ENCODE measurements around the gene RXFP3. TPM values are rescaled to one million over a fixed set of nuclear protein-coding genes. Genes with fewer than 3 reads are reported as not detected.
"Not testable (repeated sequence)": the region's sequence is repeated elsewhere in the genome, so short reads cannot be mapped to it uniquely, and the experiment has no call there.

RXFP3 gene
- total RNA-seq, 1 donor from 2014 or later = not detected

DNA sequence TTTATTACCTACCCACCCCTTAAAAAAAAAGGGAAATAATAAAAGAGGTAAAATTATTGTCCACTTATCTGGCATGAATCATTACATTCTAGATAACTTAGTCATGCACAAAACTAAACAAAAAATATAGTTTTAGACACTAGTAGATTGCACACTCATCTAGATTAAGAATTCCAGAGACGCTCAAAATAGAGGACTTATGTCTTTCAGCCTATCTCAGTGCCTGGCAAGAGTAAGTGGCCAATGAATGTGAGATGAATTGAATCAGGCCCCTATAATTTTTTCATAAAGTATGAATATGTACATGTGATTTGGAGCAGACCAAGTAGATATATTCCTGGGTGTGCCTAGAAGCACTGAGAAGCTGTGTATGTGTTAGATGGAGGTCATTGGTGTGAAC is 2.0 kb upstream of the RXFP3 start:
- DNase-seq (ENCODE audit: low spot score) (no peak), ATAC-seq (no peak)

DNA sequence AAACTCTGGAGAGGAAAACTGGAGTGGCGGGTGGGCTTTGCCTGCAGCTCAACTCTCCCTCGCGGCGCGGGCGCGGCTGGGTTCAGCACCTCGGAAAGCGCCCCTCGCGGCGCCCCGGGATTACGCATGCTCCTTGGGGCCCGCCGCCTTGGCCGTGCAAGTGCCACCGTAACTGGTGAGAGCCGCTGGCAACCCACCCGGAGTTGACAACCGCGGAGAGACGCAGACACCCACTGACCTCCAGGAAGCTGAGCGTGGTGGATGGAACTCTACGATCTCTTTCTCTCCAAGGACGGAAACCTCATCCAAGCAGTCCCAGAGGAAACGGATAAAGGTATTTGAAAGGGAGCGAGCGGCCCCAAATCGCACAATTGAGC is 194 bp upstream of the RXFP3 start:
- DNase-seq (ENCODE audit: low spot score) (peak; percentile 55), ATAC-seq (peak; percentile 85)

DNA sequence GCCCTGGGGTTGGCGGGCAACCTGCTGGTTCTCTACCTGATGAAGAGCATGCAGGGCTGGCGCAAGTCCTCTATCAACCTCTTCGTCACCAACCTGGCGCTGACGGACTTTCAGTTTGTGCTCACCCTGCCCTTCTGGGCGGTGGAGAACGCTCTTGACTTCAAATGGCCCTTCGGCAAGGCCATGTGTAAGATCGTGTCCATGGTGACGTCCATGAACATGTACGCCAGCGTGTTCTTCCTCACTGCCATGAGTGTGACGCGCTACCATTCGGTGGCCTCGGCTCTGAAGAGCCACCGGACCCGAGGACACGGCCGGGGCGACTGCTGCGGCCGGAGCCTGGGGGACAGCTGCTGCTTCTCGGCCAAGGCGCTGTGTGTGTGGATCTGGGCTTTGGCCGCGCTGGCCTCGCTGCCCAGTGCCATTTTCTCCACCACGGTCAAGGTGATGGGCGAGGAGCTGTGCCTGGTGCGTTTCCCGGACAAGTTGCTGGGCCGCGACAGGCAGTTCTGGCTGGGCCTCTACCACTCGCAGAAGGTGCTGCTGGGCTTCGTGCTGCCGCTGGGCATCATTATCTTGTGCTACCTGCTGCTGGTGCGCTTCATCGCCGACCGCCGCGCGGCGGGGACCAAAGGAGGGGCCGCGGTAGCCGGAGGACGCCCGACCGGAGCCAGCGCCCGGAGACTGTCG is 976 bp downstream of the RXFP3 start:
- ATAC-seq (no peak), DNase-seq (ENCODE audit: low spot score) (no peak)

DNA sequence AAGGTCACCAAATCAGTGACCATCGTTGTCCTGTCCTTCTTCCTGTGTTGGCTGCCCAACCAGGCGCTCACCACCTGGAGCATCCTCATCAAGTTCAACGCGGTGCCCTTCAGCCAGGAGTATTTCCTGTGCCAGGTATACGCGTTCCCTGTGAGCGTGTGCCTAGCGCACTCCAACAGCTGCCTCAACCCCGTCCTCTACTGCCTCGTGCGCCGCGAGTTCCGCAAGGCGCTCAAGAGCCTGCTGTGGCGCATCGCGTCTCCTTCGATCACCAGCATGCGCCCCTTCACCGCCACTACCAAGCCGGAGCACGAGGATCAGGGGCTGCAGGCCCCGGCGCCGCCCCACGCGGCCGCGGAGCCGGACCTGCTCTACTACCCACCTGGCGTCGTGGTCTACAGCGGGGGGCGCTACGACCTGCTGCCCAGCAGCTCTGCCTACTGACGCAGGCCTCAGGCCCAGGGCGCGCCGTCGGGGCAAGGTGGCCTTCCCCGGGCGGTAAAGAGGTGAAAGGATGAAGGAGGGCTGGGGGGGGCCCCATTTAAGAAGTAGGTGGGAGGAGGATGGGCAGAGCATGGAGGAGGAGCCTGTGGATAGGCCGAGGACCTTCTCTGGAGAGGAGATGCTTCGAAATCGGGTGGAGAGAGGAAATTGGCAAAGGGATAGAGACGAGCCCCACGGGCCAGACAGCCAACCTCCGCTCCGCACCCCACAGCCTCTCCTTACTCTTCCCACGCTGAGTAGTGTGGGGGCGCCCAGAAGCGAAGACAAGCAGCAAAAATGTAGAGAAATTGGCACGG is 1.7 kb downstream of the RXFP3 start:
- DNase-seq (ENCODE audit: low spot score) = no peak
- no peak for ATAC-seq

DNA sequence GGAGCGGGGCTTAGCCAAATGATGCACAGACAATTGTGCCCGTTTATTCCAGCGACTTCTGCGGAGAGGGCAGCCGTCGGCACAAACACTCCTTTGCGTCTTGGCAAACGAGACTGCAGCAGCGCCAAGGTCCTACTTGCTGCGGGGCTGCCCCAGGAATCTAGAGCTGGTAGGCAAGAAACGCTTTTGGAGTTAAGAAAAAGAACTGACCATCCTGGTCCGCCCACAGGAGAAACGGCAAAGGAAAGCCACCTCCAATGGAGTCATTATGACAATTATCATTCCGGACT is 2.3 kb downstream of the RXFP3 start:
- DNase-seq (ENCODE audit: low spot score) (no peak), ATAC-seq (no peak)

DNA sequence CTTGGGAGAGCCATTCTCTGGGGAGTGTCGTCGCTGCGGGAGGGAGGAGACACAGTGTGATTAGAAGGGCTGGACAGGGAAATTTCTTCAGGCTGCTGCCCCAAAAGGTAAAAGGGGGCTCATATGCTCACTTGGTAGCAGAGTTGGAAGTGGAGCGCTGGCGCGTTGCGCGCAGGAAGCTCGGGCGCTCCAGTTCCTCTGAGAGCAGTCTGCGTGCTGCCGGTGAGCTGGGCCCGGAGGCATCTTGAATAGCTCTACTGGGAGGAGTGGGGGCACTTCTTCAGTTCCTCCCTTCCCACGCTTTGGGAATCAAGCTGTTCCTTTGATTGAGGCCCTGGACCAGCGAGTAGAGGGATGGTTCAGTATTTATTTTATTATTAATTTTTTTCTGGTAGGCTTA is 2.7 kb downstream of the RXFP3 start:
- DNase-seq (ENCODE audit: low spot score) = no peak

DNA sequence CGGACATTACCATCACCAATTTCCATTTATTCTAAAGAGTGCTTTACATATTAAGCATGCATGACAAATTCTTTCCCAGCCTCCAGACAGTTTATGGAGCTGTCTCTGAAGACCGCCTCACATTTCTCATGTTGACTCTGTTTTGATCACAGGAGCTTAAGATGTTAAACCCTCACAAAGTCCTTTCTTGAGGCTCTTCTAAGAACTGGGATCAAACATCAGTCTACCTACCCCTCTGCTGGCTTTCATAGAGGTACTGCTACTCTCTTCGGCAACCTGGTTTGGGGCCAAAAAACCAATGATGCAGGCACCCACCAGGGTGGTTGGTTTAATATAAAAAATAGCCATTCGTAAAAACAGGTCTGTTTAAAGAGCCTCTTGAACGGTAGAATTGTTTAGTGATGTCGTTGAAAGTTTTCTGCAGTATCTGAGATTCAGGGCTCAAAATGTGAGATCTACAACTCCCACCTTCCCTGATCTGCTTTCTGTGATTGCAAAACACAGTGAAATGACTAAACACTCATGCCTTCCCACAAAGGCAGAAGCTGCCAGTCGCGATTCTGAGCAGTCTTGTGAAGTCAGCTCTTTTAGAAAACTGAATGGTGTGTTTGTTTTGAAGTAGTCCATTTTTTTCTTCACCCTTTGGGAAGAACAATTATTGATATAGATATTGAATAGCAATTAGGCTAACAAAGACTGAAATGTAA is 3.5 kb downstream of the RXFP3 start:
- DNase-seq (ENCODE audit: low spot score) (no peak), ATAC-seq (no peak)

More for the DNA sequence above, 2.7 kb downstream of the RXFP3 start:
- ATAC-seq = no peak

DNA sequence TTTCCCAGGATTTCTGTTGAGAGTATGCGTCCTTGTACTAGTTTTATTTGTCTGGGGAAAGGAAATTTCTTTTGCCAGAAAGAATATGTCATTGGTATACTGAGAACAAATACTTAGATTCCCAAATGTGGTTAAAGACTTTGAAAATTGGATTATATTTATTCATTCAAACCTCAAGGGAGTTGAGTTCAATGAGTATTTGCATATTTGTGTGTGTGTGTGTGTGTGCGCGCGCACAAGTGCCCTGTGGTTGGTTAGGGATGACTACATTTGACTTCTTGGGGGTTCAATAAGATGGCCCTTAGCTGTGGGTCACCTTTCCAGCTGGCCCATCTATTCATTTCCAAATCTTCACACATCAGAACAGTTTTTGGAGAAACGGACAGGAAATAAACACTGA is 4.9 kb downstream of the RXFP3 start:
- DNase-seq (ENCODE audit: low spot score) = no peak
- ATAC-seq = no peak

DNA sequence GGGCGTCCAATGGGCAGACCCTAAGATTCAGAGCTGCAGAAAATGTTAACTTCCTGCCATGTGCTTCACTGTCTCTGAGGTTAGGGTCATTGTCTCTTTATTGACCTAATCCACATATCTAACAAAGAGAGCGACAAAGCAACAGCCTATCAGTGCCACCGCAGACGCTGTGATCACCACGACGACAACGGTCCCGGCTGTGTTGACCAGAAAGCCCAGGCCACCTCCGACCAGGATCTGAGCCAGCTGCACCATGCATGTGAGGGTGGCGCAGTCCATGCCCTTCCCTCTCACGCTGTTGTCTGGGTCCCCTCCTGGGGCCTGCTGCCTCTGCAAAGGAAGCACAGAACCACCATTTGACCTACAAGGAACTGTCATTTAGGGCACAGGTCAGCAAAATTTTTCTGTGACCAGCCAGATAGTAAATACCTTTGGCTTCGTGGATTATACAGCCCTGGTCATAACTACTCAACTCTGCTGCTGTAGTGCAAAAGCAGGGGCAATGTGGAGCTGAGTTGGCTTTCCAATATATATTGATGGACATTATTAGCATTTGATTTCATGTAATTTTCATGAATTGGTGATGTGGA is 8.5 kb downstream of the RXFP3 start:
- ATAC-seq = no peak

DNA sequence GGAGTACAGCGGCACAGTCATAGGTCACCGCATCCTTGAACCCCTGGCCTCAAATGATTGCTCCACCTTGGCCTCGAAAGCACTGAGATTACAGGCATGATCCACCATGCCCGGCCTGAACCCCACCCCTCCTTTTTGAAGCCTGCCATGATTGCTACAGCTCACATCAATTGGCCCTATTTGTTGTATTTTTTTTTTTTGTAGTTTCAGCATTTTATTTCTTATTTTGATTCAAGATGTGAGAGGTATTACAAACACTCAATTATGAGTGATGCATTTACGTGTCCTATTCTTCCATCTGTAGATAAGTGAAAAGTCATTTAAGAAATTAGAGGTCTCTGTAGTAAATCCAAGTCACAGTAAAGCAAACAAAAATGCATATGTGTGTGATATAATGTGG is 16.0 kb downstream of the RXFP3 start:
- not testable (repeated sequence) for ATAC-seq

More for the DNA sequence above, 8.5 kb downstream of the RXFP3 start:
- no peak for DNase-seq (ENCODE audit: low spot score)

DNA sequence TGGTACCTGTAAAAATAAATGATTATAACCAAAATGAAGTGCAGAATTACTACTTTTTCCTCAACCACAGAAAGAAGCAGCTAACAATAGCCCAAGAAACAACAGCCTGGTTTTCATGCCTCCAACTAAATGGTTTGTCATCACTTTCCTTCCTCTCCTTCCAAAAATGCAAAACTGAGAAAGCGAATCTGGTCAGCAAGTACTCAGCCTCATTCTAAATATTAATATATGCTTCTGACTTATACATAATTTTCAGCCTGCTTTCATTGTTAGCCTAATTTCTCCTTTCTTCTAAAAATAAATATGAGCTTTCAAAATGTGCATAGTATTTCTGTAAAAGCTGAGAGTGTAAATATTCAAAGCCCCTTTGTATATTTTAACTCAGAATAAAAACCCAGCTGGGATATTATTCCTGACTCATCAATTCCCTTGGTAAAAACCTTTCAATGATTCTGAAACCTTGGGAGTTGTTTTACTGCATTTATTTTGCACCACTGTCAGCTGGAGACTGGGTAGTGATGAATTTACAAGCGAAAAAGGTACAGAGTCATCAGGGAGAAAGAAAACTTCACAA is 21.5 kb downstream of the RXFP3 start:
- DNase-seq (ENCODE audit: low spot score) = no peak
- ATAC-seq = no peak

More for the DNA sequence above, 16.0 kb downstream of the RXFP3 start:
- DNase-seq (ENCODE audit: low spot score) = not testable (repeated sequence)

DNA sequence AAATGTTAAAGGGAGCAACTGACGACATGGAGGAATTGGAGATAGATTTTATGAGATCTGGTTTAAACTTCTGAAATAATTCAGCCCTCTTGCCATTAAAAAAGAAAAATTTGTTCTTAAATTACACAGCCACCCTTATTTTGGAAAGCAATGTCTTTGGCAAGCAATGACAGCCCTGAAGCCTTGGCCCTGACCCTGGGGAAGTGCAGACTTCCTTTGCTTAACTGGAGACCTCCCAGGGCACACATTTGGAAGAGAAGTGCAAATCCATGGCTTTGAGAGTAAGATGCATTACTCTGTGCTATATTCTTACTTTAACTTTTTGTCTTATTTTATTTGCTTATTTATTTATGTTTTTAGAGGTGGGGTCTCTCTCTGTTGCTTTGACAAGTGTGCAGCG is 22.0 kb downstream of the RXFP3 start:
- ATAC-seq = no peak
- DNase-seq (ENCODE audit: low spot score) = no peak

DNA sequence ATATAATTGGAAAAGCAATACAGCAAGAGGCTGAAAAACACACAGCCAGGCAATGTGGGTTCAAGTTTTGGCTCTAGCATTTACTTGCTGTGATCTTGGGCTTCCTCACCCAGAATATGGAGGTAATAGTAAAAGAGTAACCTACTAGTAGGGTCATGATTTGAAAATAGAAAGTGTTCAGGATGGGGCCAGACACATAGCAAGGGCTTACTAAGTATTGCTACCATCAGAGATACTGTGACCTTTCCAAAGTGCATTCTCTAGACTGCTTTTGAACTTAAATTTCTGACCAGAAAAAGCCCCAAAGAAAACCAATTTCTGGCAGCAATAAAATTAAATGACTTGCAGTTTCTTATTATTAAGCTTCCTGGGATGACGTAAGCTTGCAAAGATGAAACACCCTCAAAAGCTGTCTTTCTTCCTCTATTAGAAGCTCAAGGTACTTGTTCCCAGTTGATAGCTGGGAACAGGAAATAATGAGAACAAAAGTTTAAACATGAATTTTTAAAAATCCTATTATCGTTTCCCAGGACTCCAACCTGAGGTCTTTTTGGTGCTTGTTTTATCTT is 28.0 kb downstream of the RXFP3 start:
- DNase-seq (ENCODE audit: low spot score) = no peak
- no peak for ATAC-seq

DNA sequence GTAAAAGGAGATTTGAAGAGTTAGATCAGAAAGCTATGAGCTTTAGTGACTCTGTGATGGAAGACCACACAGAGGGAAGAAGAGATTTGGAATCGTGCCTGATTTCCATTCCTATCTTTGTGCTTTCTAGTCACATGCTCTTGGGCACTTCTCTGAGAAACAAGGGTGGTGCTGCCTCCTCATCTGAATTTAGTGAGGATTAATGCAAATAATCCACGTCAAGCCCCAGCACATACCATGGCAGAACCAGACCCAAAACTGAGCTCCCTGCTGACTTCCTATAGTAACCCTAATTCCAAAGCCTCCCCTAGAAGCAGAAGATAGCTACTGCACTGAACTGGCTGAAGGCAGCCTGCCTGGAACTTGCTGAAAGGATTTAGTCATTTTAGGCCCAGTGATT is 30.6 kb downstream of the RXFP3 start:
- DNase-seq (ENCODE audit: low spot score) (no peak), ATAC-seq (no peak)

DNA sequence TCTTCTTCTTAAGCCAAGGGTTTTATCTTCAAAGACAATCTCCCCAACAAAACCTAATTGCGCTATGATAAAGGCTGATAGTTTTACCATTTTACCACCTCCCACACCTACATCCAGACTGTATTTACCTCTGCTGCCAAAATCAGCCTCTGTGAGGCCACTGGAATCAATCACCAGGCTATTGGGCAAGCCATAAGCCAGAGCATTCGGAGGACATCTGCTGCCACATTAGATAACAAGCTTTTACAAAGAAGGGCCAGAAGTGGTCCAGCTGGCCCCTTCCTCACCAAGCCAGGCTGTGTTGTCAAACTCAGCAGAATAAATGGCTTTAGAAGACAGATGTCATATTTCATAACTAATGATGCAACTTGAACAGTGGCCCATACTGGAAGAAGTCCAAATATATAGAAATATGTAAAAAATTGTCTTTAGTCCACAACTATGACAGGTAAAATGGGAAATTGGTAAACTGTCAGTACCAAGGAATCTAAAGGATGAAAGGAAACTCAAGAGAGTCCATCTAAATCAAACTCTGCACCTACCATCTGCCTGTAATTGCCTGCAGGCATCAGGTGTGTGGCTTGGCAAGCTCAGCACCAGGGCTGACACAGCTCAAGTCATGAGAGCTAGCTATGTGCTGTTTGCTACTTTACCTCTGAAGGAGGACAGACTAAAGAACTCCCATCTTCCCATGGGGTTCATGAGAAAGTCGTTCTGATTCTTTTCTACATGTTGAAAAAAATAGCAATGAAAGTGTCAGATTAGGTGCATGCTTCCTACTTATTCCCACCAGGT is 32.2 kb downstream of the RXFP3 start:
- ATAC-seq = peak; percentile 29

DNA sequence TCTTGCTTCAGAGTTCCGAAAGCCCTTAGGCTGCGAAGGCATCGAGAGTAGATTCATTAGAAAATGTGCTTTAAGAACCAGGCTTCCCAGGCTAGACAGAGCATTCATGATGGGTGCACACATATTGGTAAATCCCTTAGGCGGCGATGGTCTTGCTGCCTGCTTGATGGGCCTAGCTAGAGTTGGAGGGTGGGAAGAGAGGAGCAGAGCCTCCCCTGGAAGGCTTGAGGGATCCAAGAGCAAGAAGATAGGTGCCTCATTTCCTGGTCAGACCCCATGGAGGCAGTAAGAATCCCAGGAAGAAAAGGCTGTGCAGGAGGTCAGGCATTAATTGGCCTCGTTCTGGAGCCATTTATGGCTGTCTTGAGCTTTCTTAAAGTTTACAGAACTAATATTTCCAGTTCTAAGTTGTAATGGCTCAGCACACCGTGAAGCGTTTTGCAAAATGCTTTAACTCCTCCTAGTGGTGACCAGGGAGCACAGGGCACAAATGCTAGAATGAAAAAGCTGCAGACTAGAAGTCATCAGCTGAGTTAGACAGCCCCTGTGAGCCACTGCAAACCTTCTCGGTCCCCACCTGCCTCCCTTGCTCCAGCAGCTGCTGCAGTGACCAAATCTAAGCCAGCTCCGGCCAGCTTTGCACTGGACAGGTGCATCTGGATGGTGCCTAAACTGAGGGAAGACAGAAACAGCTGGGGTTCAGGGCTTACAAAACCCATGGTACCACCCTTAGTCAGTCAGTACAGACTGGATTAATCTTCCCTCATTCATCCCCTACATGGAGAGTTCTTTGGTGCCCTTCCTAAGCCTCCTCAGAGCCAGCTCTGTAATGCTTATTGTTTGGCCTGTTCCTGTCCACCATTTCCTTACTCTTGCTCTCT is 33.6 kb downstream of the RXFP3 start:
- DNase-seq (ENCODE audit: low spot score) (no peak), ATAC-seq (peak; percentile 77)

More for the DNA sequence above, 32.2 kb downstream of the RXFP3 start:
- no peak for DNase-seq (ENCODE audit: low spot score)

DNA sequence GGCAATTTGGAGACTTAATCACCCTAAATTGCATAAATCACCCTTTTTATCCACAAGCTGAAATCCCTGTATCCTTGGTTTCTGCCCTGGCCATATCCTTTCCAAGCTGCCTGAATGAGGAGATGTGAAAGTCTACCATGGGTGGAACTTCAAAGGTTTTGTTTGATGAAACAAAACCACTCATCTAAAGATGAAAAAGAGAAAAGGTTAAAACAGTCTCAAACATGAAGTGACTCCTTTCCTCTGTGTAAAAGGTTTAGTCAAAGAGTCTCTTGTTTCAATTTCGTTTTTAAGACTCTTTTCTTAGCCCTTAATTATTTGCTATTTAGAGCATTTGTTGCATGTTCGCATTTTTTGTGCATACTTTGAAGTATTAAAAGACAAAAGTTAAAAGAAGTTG is 37.1 kb downstream of the RXFP3 start:
- ATAC-seq (no peak), DNase-seq (ENCODE audit: low spot score) (no peak)

DNA sequence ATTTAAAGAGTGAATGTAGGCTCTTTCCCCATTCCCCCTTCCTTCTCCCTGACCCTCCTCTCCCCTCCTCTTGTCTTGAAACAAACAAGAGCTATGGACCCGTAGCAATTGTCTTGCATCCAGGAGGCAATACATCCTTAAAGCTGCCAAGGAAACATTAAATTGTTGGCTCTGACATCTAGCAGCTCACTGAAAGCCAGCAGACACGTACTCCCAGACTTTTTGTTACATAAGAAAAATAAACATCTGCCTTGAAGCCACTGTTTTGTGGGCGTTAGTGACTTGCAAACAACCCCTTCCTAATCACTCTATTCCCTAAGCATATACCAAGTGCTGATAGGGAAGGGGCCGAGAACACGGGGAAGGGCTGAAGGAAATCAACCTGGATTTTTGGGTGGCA is 39.7 kb downstream of the RXFP3 start:
- no peak for DNase-seq (ENCODE audit: low spot score)
- no peak for ATAC-seq

DNA sequence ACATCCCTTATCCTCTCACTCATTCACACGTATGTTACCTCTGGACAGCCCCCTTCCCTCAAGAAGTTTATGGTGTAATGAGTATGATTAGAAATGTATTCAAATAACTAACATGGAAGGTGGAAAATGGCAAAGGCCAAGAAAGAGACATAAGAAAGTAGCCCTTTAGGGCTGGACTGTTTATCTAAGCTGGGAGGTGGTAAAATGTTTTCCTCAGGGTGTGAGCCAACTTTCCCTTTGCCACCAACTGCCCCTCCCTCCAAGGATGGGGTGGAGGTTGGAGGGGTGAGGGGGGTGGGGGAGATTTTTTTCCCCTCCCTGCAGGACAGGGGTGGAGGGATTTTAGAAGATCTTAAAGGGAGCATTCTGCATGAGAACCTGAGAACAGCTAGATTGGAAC is 40.1 kb downstream of the RXFP3 start:
- ATAC-seq = no peak
- DNase-seq (ENCODE audit: low spot score) = no peak
